ENCODE results near the gene STPG4.
"Not testable (repeated sequence)": the region's sequence is repeated elsewhere in the genome, so short reads cannot be mapped to it uniquely, and the experiment has no call there.

Gene STPG4

GRCh38 chr2:47128705-47129104, 26.4 kb downstream of the STPG4 start:
- in situ Hi-C loops (cut with MboI; ENCODE audit: low sequenced_read_pairs), result no loop called here

- in situ Hi-C loops (cut with MboI; ENCODE audit: low sequenced_read_pairs), result no loop called here
These were observed 27.1 kb downstream of the STPG4 start for GRCh38 chr2:47127862-47128543.

- in situ Hi-C loops (cut with MboI; ENCODE audit: low sequenced_read_pairs), result no loop called here
These were observed 28.3 kb downstream of the STPG4 start for GRCh38 chr2:47126783-47127182.

- in situ Hi-C loops (cut with MboI; ENCODE audit: low sequenced_read_pairs), result not testable (repeated sequence)
These were observed 30.4 kb downstream of the STPG4 start for GRCh38 chr2:47124740-47125139.

GRCh38 chr2:47120424-47120823, 34.7 kb downstream of the STPG4 start:
- in situ Hi-C loops (cut with MboI; ENCODE audit: low sequenced_read_pairs), result not testable (repeated sequence)

- in situ Hi-C loops (cut with MboI; ENCODE audit: low sequenced_read_pairs), result no loop called here
These were observed 36.1 kb downstream of the STPG4 start for GRCh38 chr2:47119001-47119400.

- in situ Hi-C loops (cut with MboI; ENCODE audit: low sequenced_read_pairs), result no loop called here
These were observed 36.5 kb downstream of the STPG4 start for GRCh38 chr2:47118581-47118980.

GRCh38 chr2:47112665-47113435, 42.3 kb downstream of the STPG4 start:
- in situ Hi-C loops (cut with MboI; ENCODE audit: low sequenced_read_pairs), result no loop called here

- in situ Hi-C loops (cut with MboI; ENCODE audit: low sequenced_read_pairs), result no loop called here
These were observed 45.4 kb downstream of the STPG4 start for GRCh38 chr2:47109680-47110079.

GRCh38 chr2:47109007-47109375, 46.1 kb downstream of the STPG4 start:
- in situ Hi-C loops (cut with MboI; ENCODE audit: low sequenced_read_pairs), result no loop called here

GRCh38 chr2:47108267-47109006, 46.7 kb downstream of the STPG4 start:
- in situ Hi-C loops (cut with MboI; ENCODE audit: low sequenced_read_pairs), result not testable (repeated sequence)

- in situ Hi-C loops (cut with MboI; ENCODE audit: low sequenced_read_pairs), result not testable (repeated sequence)
These were observed 47.9 kb downstream of the STPG4 start for GRCh38 chr2:47107201-47107600.

- in situ Hi-C loops (cut with MboI; ENCODE audit: low sequenced_read_pairs), result not testable (repeated sequence)
These were observed 48.9 kb downstream of the STPG4 start for GRCh38 chr2:47106231-47106630.

- in situ Hi-C loops (cut with MboI; ENCODE audit: low sequenced_read_pairs), result not testable (repeated sequence)
These were observed 55.4 kb downstream of the STPG4 start for GRCh38 chr2:47099712-47100111.

- in situ Hi-C loops (cut with MboI; ENCODE audit: low sequenced_read_pairs), result no loop called here
These were observed 56.2 kb downstream of the STPG4 start for GRCh38 chr2:47098953-47099352.

- in situ Hi-C loops (cut with MboI; ENCODE audit: low sequenced_read_pairs), result no loop called here
These were observed 57.5 kb downstream of the STPG4 start for GRCh38 chr2:47097563-47097962.

GRCh38 chr2:47096451-47096850, 58.7 kb downstream of the STPG4 start:
- in situ Hi-C loops (cut with MboI; ENCODE audit: low sequenced_read_pairs), result no loop called here

GRCh38 chr2:47095349-47096020, 59.6 kb downstream of the STPG4 start:
- in situ Hi-C loops (cut with MboI; ENCODE audit: low sequenced_read_pairs), result no loop called here

GRCh38 chr2:47094511-47095142, 60.5 kb downstream of the STPG4 start:
- in situ Hi-C loops (cut with MboI; ENCODE audit: low sequenced_read_pairs), result no loop called here

- in situ Hi-C loops (cut with MboI; ENCODE audit: low sequenced_read_pairs), result no loop called here
These were observed 61.5 kb downstream of the STPG4 start for GRCh38 chr2:47093626-47094025.

- in situ Hi-C loops (cut with MboI; ENCODE audit: low sequenced_read_pairs), result no loop called here
These were observed 62.6 kb downstream of the STPG4 start for GRCh38 chr2:47092465-47092864.

Data from HL-60/S4 treated with phorbol 12-myristate 13-acetate at 8.2 ng/mL for 4 days and 3 days (cell line).